HUES64 (cell line): Measurements from ENCODE around the gene RAB33B.
A peak's percentile ranks its signal among the peaks of the same experiment; 100 is the strongest.
"Not testable (repeated sequence)": the region's sequence is repeated elsewhere in the genome, so short reads cannot be mapped to it uniquely, and the experiment has no call there.

Experiments used
- H3K27ac ChIP-seq: 2 replicates; pipeline ENCODE4 v1.7.0; 2013; ENCODE audit warnings: low read depth, low read length, inconsistent platforms
- H3K27me3 ChIP-seq: 2 replicates; pipeline ENCODE4 v1.6.1; 2013; ENCODE audit warnings: mild to moderate bottlenecking, low read length; ENCODE audit not compliant: insufficient read depth
- H3K36me3 ChIP-seq: 2 replicates; pipeline ENCODE4 v1.6.1; 2013; ENCODE audit warnings: mild to moderate bottlenecking, low read length; ENCODE audit not compliant: insufficient read depth
- H3K4me1 ChIP-seq: 2 replicates; pipeline ENCODE4 v1.6.1; 2013; ENCODE audit warnings: mild to moderate bottlenecking, low read length, moderate library complexity; ENCODE audit not compliant: insufficient read depth
- H3K4me3 ChIP-seq: 2 replicates; pipeline ENCODE4 v1.5.1; 2013; ENCODE audit warnings: mild to moderate bottlenecking, low read length, moderate library complexity
- H3K9ac ChIP-seq: 2 replicates; pipeline ENCODE4 v1.6.1; 2013; ENCODE audit warnings: mild to moderate bottlenecking, low read depth, low read length
- H3K9me3 ChIP-seq: 2 replicates; pipeline ENCODE4 v1.6.1; 2013; ENCODE audit warnings: low read depth, low read length; ENCODE audit not compliant: insufficient read depth
- WGBS: fragments of 150-250, 120-280 bp; methylation state at CpG from one replicate; pipeline ENCODE4 v1.1.7; 2013; ENCODE audit warnings: missing lambda C conversion rate; 5-methylcytosine and 5-hydroxymethylcytosine counted together

Gene RAB33B

DNA sequence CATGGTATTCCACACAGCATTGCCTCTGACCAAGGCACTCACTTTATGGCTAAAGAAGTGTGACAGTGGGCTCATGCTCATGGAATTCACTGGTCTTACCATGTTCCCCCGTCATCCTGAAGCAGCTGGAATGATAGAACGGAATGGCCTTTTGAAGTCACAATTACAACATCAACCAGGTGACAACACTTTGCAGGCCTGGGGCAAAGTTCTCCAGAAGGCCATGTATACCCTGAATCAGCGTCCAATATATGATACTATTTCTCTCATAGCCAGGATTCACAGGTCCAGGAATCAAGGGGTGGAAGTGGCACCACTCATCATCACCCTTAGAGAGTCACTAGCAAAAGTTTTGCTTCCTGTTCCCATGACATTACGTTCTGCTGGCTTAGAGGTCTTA lies 6.8 kb upstream of the RAB33B start:
- not testable (repeated sequence) for H3K36me3 ChIP-seq, H3K9ac ChIP-seq, H3K4me3 ChIP-seq, H3K9me3 ChIP-seq, H3K27me3 ChIP-seq, H3K4me1 ChIP-seq, H3K27ac ChIP-seq
- 96% methylated on average over 4 of the region's 4 CpGs for WGBS

DNA sequence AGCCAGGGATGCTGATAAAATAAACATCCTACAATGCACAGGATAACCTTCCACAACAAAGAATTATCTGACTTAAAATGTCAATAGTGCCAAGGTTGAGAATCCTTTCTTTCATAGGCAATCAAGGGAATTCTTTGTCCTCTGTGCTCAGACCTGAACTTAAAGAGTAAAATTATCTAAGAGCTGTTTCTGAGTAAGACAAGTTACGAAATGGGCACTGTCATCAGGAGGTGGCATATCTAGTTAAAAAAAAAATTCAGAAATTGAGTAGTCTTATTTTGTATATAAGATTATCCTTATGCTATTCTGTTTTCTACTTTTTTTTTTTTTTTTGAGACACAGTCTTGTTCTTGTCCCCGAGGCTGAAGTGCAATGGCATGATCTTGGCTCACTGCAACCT lies 3.3 kb upstream of the RAB33B start:
- Histone ChIP-seq H3K36me3 (no peaks in the 10 kb centered on the region), H3K27me3 (no peaks in the 10 kb centered on the region), H3K9ac (no peak overlapping the region), H3K4me3 (no peak overlapping the region), H3K27ac (no peak overlapping the region), H3K9me3 (no peaks in the 10 kb centered on the region), H3K4me1 (peaks cover 19% of the 10 kb centered on the region)
- WGBS = 96% methylated on average over 2 of the region's 2 CpGs

DNA sequence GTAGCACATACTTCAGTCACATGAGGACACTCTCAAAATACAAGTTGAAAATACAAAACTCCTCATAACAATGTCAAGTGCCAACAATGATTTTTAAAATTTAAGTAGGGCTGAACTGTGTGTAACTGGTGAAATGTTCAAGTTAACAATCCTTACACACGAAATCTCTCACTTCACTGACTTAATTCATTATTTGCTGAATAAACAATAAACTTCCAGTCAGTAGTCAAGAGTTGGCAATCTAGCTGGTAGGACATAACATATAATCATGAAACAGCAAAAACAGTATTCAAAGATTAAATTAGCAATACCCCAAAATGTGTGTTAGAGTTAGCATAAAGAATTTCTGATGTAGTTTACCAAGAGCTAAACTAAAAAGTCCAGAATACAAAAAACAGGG lies 1.9 kb upstream of the RAB33B start:
- H3K9ac ChIP-seq = no peak overlapping the region
- H3K27me3 ChIP-seq = no peaks in the 10 kb centered on the region
- no peaks in the 10 kb centered on the region for H3K9me3 ChIP-seq
- 0 out of 2 replicates have a peak overlapping the region, but pooled peaks have one; percentile 6 for H3K27ac ChIP-seq
- WGBS = 60% methylated on average over 1 of the region's 1 CpG
- peak overlapping the region; percentile 98; the same call in 1 of the 2 replicates for H3K4me3 ChIP-seq
- H3K4me1 ChIP-seq = peaks cover 31% of the 10 kb centered on the region
- no peaks in the 10 kb centered on the region for H3K36me3 ChIP-seq

DNA sequence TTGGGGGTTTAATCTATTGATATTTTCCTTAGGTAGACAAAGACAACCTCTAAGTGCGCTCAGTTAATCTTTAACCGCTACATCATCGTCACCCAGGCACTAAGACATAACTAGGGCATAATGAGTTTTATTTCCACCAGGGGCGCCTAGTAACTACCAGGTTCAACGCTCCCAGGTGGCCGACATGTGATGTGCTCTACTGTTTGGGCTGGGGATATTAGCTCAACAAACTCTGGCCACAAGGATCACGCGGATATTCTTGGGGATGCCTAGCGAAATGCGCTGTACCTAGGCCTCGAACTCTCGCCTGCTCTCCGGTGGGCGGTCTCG lies 915 bp upstream of the RAB33B start:
- Histone ChIP-seq H3K27ac (peak overlapping the region; percentile 91), H3K9ac (peak overlapping the region; percentile 89), H3K4me1 (peaks cover 31% of the 10 kb centered on the region), H3K9me3 (no peaks in the 10 kb centered on the region), H3K36me3 (no peaks in the 10 kb centered on the region), H3K4me3 (peak overlapping the region; percentile 98), H3K27me3 (no peaks in the 10 kb centered on the region)
- 2% methylated on average over 15 of the region's 15 CpGs for WGBS

DNA sequence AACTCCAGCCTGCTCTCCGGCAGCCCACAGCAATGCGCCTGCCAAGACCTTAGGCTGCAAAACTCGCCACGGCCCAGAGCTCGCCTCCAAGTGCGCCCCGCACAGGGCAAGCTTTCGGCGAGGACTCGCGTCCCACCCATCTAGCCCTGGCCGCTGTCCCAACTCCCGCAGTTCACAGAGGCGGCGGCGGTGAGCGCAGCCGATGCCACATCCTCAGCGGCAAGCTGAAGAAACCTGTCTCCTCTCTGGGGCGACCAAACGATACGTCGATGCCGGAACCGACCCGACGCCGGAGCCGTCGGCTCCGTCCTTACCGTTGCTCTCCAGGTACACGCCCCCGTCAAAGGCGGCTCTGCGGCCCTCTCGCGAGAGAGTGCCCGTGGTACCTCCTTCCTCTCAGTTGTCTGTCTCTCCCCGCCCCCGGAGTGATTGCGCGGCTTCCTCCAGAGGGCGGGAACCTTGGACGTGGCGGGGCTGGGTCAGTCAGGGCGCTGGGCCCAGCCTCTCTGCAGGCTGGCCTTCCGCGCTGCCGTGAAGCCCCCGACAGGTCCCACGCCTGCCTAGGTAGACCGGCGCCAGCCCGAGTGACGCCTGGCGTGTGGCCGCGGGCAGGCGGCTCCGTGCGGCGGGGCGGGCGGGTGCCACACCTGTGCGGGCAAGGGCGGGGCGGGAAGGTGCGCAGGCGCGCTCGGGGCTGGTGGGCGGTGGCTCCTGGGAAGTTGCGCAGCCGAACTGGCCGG lies 380 bp upstream of the RAB33B start:
- under 1% methylated on average over 76 of the region's 76 CpGs for WGBS
- Histone ChIP-seq H3K27me3 (no peaks in the 10 kb centered on the region), H3K27ac (peak overlapping the region; percentile 91), H3K4me3 (peak overlapping the region; percentile 98), H3K9ac (peak overlapping the region; percentile 89), H3K9me3 (no peaks in the 10 kb centered on the region), H3K36me3 (no peaks in the 10 kb centered on the region), H3K4me1 (peaks cover 32% of the 10 kb centered on the region)

DNA sequence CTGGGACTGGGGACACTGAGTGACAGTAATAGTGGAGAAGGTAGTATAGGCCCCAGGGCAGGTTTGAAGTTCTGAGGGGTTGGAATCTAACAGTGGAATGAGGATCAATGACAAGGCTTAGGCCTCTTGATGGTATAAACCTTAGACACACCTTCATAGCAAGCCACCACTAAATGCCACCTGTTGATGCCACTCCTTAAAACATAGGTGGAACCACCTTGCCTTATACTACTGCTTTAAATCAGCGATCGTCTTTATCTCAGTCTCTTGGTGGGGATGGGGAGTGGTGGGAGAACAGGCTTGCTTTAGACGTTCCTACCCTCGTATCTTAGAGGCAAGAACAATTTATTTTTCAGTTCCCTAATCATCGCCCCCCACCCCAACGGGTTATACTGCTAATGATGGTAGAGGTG lies 1.2 kb downstream of the RAB33B start:
- H3K36me3 ChIP-seq = no peaks in the 10 kb centered on the region
- H3K27me3 ChIP-seq = no peaks in the 10 kb centered on the region
- no CpG with 5 or more reads among the region's 6 CpGs for WGBS
- H3K27ac ChIP-seq = no peak overlapping the region
- H3K4me3 ChIP-seq = peak overlapping the region; percentile 98
- H3K9ac ChIP-seq = no peak overlapping the region
- H3K4me1 ChIP-seq = peaks cover 39% of the 10 kb centered on the region
- H3K9me3 ChIP-seq = no peaks in the 10 kb centered on the region

DNA sequence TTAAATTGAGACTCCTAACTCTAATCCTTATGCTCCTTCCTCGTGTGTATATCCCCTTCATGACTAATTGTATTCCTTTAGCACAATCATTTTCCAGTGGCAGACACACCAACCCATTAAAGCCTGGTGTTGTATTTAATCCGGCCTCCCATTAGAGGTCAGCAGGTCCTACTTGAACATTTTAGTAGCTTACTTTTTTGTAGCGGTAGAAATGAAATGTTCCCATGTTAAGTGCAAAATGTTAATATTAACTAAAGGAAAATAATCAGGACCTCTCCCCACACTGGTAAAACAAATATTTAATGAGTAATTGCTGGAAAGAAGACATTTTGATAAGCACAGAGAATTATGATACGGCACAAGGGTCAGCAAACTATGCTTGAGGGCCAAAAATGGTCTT lies 3.4 kb downstream of the RAB33B start:
- H3K9me3 ChIP-seq = no peaks in the 10 kb centered on the region
- no peaks in the 10 kb centered on the region for H3K27me3 ChIP-seq
- WGBS = 72% methylated on average over 3 of the region's 4 CpGs
- H3K27ac ChIP-seq = no peak overlapping the region
- no peak overlapping the region for H3K9ac ChIP-seq
- H3K4me1 ChIP-seq = peaks cover 48% of the 10 kb centered on the region
- no peak overlapping the region for H3K4me3 ChIP-seq
- no peaks in the 10 kb centered on the region for H3K36me3 ChIP-seq

DNA sequence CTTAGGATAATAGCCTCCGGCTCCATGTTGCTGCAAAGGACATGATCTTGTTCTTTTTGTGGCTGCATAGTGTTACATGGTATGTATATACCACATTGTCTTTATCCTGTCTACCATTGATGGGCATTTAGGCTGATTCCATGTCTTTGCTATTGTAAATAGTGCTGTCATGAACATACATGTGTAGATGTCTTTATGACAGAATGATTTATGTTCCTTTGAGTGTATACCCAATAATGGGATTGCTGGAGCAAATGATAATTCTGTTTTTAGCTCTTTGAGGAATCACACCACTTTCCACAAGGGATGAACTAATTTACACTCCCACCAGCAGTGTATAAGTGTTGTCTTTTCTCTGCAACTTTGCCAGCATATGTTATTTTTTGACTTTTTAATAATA lies 4.6 kb downstream of the RAB33B start:
- Histone ChIP-seq H3K27ac (no peak overlapping the region), H3K9ac (no peak overlapping the region), H3K4me3 (no peak overlapping the region), H3K36me3 (no peaks in the 10 kb centered on the region), H3K9me3 (no peaks in the 10 kb centered on the region), H3K4me1 (peaks cover 44% of the 10 kb centered on the region), H3K27me3 (no peaks in the 10 kb centered on the region)
- 92% methylated on average over 1 of the region's 1 CpG for WGBS

DNA sequence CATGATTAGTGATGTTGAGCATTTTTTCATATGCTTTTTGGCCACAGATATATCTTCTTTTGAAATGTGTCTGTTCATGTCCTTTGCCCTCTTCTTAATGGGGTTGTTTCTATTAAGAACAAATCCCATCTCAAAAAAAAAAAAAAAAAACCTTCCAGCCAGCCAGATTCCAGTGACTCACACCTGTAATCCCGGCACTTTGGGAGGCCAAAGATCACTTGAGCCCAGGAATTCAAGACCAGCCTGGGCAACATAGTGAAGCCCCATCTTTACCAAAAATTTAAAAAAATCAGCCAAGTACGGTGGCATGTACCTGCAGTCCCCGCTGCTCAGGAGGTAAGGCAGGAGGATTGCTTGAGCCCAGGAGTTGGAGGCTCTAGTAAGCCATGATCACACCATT lies 5.1 kb downstream of the RAB33B start:
- Histone ChIP-seq H3K27me3 (no peaks in the 10 kb centered on the region), H3K4me3 (no peak overlapping the region), H3K9ac (no peak overlapping the region), H3K9me3 (no peaks in the 10 kb centered on the region), H3K4me1 (peaks cover 44% of the 10 kb centered on the region), H3K36me3 (no peaks in the 10 kb centered on the region), H3K27ac (no peak overlapping the region)
- 85% methylated on average over 3 of the region's 3 CpGs for WGBS

DNA sequence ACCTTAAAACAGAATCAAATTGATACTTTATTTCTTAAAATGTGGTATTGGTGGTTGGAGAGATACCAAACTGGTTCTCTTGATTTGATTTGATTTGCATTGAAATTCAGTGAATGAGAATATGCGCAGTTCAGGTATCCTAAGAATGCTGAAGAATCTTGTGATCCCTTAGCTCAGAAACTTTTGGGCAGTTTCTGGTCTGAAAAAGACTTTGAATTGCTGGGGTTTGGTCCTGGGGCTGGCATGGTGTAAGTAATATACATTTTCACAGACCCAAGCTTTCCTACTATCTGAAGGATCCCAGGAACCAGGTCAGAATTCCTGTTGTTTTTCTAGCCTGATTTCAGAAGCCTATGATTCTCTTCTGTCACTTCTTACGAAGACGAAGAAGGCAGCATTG lies 6.6 kb downstream of the RAB33B start:
- peak overlapping the region; percentile 12; the same call in 1 of the 2 replicates for H3K4me3 ChIP-seq
- peak overlapping the region; percentile 18; the same call in 1 of the 2 replicates for H3K9ac ChIP-seq
- no peaks in the 10 kb centered on the region for H3K9me3 ChIP-seq
- H3K27me3 ChIP-seq = no peaks in the 10 kb centered on the region
- no peaks in the 10 kb centered on the region for H3K36me3 ChIP-seq
- WGBS = 78% methylated on average over 3 of the region's 3 CpGs
- peak overlapping the region; percentile 94 for H3K27ac ChIP-seq
- H3K4me1 ChIP-seq = peaks cover 34% of the 10 kb centered on the region

DNA sequence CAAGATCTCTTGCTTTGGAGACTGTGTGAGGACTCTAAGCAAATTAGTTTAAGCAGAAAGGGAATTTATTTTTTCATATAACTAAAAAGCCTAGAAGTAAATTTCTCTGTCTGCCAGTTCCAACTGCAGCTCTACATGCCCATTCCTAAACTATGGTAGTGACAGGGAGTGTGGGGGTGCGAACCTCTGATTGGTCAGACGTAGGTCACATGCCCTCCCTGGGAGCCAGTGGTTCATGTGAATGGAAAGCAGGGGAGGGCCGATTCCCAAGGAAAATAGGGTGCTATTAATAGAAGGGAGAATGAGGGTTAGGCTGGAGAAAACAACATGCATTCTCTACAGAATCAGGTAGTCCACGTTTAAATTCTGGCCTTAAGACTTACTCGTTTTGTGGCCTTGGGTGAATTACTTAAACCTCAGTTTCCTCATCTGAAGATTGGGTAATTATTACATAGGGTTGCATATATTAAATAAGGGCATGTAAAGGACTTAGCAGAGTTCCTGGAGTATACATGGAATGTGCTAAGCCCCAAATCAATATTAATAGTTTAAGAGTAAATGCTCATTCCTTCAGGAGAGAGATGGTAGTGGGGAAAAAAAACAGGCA lies 7.2 kb downstream of the RAB33B start:
- Histone ChIP-seq H3K27me3 (no peaks in the 10 kb centered on the region), H3K9ac (peak overlapping the region; percentile 18; the same call in 1 of the 2 replicates), H3K4me3 (peak overlapping the region; percentile 12; the same call in 1 of the 2 replicates), H3K4me1 (peaks cover 29% of the 10 kb centered on the region), H3K9me3 (no peaks in the 10 kb centered on the region), H3K27ac (peak overlapping the region; percentile 94), H3K36me3 (no peaks in the 10 kb centered on the region)
- WGBS = 65% methylated on average over 5 of the region's 5 CpGs
